Hippocampal formation (tissue), 2 donors: Measurements from ENCODE around the gene BLOC1S1.

Experiments used
- DNase-seq, 2 donors: peaks; one replicate each; lab custom pipeline; 2025; lab: John Stamatoyannopoulos, UW

BLOC1S1 gene

GRCh38 chr12:55715833-55716581 lies at the start of gene BLOC1S1:
TSS of gene BLOC1S1 (plus strand) at chr12:55716046. CDS start at chr12:55716052, 6 bp downstream.
- DNase-seq, result peak; percentile 70 to 83

- no peak for DNase-seq
These were observed 49.3 kb upstream of the BLOC1S1 start for GRCh38 chr12:55666508-55666907.

GRCh38 chr12:55670276-55670675 lies 45.6 kb upstream of the BLOC1S1 start:
- no peak for DNase-seq

GRCh38 chr12:55671746-55672145 lies 44.1 kb upstream of the BLOC1S1 start:
- no peak for DNase-seq

- DNase-seq, result peak in 1 of 2 donors; percentile 4
These were observed 42.2 kb upstream of the BLOC1S1 start for GRCh38 chr12:55673638-55674037.

GRCh38 chr12:55675666-55676065 lies 40.2 kb upstream of the BLOC1S1 start:
- no peak for DNase-seq

- no peak for DNase-seq
These were observed 39.1 kb upstream of the BLOC1S1 start for GRCh38 chr12:55676707-55677106.

- DNase-seq, result no peak
These were observed 36.2 kb upstream of the BLOC1S1 start for GRCh38 chr12:55679691-55680090.

GRCh38 chr12:55681142-55682077 lies 34.4 kb upstream of the BLOC1S1 start:
- no peak for DNase-seq

- no peak for DNase-seq
These were observed 33.6 kb upstream of the BLOC1S1 start for GRCh38 chr12:55682087-55682796.

- DNase-seq, result no peak
These were observed 32.2 kb upstream of the BLOC1S1 start for GRCh38 chr12:55683676-55684075.

GRCh38 chr12:55684761-55685370 lies 31.0 kb upstream of the BLOC1S1 start:
- no peak for DNase-seq

GRCh38 chr12:55685671-55686070 lies 30.2 kb upstream of the BLOC1S1 start:
- DNase-seq, result no peak

- no peak for DNase-seq
These were observed 29.4 kb upstream of the BLOC1S1 start for GRCh38 chr12:55686366-55687010.

GRCh38 chr12:55687746-55688145 lies 28.1 kb upstream of the BLOC1S1 start:
- DNase-seq, result no peak

- DNase-seq, result no peak
These were observed 26.9 kb upstream of the BLOC1S1 start for GRCh38 chr12:55688716-55689655.

GRCh38 chr12:55692631-55693322 lies 23.1 kb upstream of the BLOC1S1 start:
- DNase-seq, result no peak

- no peak for DNase-seq
These were observed 22.3 kb upstream of the BLOC1S1 start for GRCh38 chr12:55693323-55694187.

- DNase-seq, result no peak
These were observed 21.7 kb upstream of the BLOC1S1 start for GRCh38 chr12:55694188-55694515.
